Measurements from ENCODE around the gene LAMB1. TPM values are rescaled to one million over a fixed set of nuclear protein-coding genes. Genes with fewer than 3 reads are reported as not detected.

LAMB1 gene
- total and polyA plus RNA-seq, 3 donors from 2014 or later, result 42.0 to 65.2 (median 43.1) TPM

DNA sequence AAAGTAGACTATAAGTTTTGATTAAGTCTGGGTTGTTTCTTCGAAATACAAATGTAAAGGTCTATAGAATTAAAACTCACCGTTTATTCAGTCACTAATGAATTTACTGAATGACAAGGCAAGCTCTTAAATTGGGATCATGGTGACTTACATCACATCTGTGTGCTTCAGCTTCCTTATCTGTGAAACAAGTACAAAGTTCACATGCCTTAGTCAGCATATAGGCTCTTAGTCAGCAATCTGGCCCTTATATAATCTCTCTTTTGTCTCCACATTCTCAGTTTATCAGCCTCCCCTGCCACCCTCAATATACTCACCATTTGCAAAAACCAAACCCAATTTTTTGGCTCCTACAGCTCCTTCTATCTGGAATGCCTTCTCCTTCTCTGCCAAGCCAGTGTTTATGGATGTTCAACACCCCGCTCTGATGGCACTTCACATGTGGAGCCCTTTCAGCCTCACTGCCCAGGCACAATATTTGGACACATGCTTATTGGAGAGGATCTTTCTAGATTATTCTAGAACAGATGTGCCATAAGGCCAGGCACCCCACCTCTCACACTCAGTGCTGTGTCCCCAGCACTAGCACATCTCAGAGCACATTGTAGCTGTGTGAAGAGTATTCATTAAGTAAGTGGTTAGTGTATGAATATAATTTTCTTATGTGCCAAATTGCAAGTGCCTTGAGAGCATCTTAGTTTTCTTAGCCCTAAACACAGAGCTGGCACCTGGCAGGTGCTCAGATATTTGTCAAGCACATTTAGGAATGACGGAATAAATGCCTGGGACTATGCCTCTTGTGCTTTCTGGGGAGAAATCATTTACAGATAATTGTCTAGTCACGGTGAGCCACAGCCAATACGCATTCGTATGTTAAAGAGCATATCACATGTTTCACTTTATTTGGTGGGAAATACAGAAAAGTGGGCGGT lies 9.8 kb upstream of the LAMB1 start:
- intact Hi-C loops (cut with DNase I; ENCODE audit: low total_unique reads), result no loop called here
- H3K27ac ChIP-seq, result no peak overlapping the region
- no peaks in the 10 kb centered on the region for H3K4me1 ChIP-seq
- no peak overlapping the region for H3K4me3 ChIP-seq
- H3K36me3 ChIP-seq (ENCODE audit: low read depth, missing control alignments), result no peaks in the 10 kb centered on the region
- DNase-seq, result no peak
- 93 to 96% methylated on average over 8 of the region's 8 CpGs for WGBS, 2 donors
- no peaks in the 10 kb centered on the region for H3K9me3 ChIP-seq
- no peak for TF ChIP-seq POLR2A (IDR thresholded peaks at IDR 0.05)
- TF ChIP-seq, protein P1, sequence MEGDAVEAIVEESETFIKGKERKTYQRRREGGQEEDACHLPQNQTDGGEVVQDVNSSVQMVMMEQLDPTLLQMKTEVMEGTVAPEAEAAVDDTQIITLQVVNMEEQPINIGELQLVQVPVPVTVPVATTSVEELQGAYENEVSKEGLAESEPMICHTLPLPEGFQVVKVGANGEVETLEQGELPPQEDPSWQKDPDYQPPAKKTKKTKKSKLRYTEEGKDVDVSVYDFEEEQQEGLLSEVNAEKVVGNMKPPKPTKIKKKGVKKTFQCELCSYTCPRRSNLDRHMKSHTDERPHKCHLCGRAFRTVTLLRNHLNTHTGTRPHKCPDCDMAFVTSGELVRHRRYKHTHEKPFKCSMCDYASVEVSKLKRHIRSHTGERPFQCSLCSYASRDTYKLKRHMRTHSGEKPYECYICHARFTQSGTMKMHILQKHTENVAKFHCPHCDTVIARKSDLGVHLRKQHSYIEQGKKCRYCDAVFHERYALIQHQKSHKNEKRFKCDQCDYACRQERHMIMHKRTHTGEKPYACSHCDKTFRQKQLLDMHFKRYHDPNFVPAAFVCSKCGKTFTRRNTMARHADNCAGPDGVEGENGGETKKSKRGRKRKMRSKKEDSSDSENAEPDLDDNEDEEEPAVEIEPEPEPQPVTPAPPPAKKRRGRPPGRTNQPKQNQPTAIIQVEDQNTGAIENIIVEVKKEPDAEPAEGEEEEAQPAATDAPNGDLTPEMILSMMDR (IDR thresholded peaks at IDR 0.05), result no peak
- no peaks in the 10 kb centered on the region for H3K27me3 ChIP-seq

DNA sequence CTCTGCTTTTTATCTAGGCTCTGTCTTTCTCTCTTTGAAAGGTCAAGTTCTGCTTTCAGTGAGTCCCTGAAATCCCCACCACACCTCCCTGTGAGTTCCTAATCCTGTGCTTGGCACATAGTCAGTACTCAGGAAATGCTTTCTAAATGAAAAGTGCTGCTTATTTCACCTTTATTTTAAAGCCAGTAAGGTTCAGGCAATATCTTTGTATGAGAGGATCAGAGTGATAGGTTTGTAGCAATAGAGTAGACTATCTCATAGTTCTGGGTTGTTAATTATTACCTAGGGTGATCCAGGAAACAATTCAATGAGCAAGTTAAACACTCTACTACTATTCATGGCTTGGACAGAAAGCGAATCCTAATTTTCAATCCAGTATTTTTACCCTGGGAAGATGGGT lies 7.4 kb upstream of the LAMB1 start:
- Histone ChIP-seq H3K9me3 (no peaks in the 10 kb centered on the region), H3K27me3 (no peaks in the 10 kb centered on the region), H3K27ac (no peak overlapping the region), H3K36me3 (ENCODE audit: low read depth, missing control alignments) (no peaks in the 10 kb centered on the region), H3K4me3 (no peak overlapping the region), H3K4me1 (no peaks in the 10 kb centered on the region)
- WGBS, 2 donors, result 80 to 100% methylated on average over 1 of the region's 1 CpG
- TF ChIP-seq, protein P1 (IDR thresholded peaks at IDR 0.05), result no peak
- no peak for TF ChIP-seq POLR2A (IDR thresholded peaks at IDR 0.05)
- no peak for DNase-seq
- intact Hi-C loops (cut with DNase I; ENCODE audit: low total_unique reads), result no loop called here

DNA sequence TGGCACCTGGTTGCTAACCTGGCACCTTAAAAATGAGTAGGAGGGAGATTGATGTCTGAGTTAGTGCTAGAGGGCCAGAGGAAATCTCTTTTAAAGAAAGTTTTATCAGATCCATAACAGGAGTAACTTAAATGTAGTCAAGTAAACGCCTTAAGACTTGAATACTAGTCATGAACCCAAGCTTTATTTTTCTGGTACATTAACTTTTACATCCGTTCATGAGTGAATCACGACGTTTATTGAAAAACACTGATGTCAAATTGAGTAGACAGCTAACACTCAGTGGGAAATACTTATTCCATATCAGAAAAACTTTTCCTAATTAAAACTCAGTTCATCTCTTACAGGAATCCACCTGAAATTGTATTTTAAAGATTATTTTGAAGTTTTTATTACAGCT lies 6.9 kb upstream of the LAMB1 start:
- H3K9me3 ChIP-seq, result no peaks in the 10 kb centered on the region
- no peaks in the 10 kb centered on the region for H3K36me3 ChIP-seq (ENCODE audit: low read depth, missing control alignments)
- TF ChIP-seq, protein P1 (IDR thresholded peaks at IDR 0.05), result no peak
- no peak for TF ChIP-seq POLR2A (IDR thresholded peaks at IDR 0.05)
- DNase-seq, result no peak
- H3K27ac ChIP-seq, result no peak overlapping the region
- H3K27me3 ChIP-seq, result no peaks in the 10 kb centered on the region
- H3K4me3 ChIP-seq, result no peak overlapping the region
- no peaks in the 10 kb centered on the region for H3K4me1 ChIP-seq
- WGBS, 2 donors, result 93 to 97% methylated on average over 4 of the region's 4 CpGs
- intact Hi-C loops (cut with DNase I; ENCODE audit: low total_unique reads), result loop anchor here (10.0 kb wide), 1 partner anchor 115 kb away; the partner anchor contains the start of gene DLD

DNA sequence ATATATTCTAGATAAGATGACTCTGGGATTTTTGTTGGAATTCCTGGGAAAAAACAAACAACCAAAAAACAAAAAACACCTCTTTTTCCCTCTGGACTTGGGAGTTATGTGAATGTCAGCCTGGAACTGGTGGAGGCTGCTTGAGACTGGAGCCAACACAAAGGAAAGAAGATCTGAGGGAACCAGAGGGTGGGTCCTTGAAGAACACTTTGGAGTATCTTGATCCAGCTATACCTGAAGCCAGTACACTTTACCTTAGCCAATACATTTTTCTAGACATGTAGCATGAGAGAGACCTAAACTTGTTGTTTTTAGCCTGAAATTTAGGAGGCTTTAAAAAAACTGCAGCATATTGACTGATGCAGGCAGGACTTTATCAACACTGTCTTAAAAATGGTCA lies 5.9 kb upstream of the LAMB1 start:
- intact Hi-C loops (cut with DNase I; ENCODE audit: low total_unique reads), result loop anchor here (10.0 kb wide), 1 partner anchor 114 kb away; the partner anchor contains the start of gene DLD
- TF ChIP-seq, protein P1 (IDR thresholded peaks at IDR 0.05), result no peak
- TF ChIP-seq POLR2A (IDR thresholded peaks at IDR 0.05), result no peak
- DNase-seq, result no peak
- Histone ChIP-seq H3K9me3 (no peaks in the 10 kb centered on the region), H3K27me3 (no peaks in the 10 kb centered on the region), H3K4me3 (no peak overlapping the region), H3K4me1 (no peaks in the 10 kb centered on the region), H3K36me3 (ENCODE audit: low read depth, missing control alignments) (no peaks in the 10 kb centered on the region), H3K27ac (no peak overlapping the region)
